Activated naive CD8-positive, alpha-beta T cell treated with anti-CD3 and anti-CD28 coated beads, Interleukin-2, amount 10 ng/mL, durations not matched to agents 7 days and 5 days (primary cell): ENCODE results near the gene ARAP3. TPM values are rescaled to one million over a fixed set of nuclear protein-coding genes. Genes with fewer than 3 reads are reported as not detected.

Experiments used
- ATAC-seq: fragments of 150-1000 bp; cut with Tn5 transposase; one replicate; pipeline ENCODE4 v1.10.0; 2021; ENCODE audit warnings: low read depth, moderate library complexity
- POLR2A ChIA-PET: fragments of 350-600 bp; sonication (Branson Sonifier 250); formaldehyde crosslinking; loops from one replicate; lab custom pipeline; 2021; ENCODE audit warnings: antibody characterized with exemption; lab: Charles Lee
- DNase-seq: peaks from one replicate; pipeline ENCODE4 v3.0.0; 2021
- H3K27ac Mint-ChIP-seq: one replicate; pipeline ENCODE4 v1.8.0; 2022; ENCODE audit warnings: mild to moderate bottlenecking, mixed read lengths
- H3K27me3 Mint-ChIP-seq: one replicate; pipeline ENCODE4 v1.8.0; 2022; ENCODE audit warnings: mild to moderate bottlenecking, moderate library complexity, mixed read lengths
- H3K36me3 Mint-ChIP-seq: one replicate; pipeline ENCODE4 v1.8.0; 2021; ENCODE audit warnings: mild to moderate bottlenecking, mixed read lengths
- H3K4me1 Mint-ChIP-seq: one replicate; pipeline ENCODE4 v1.8.0; 2021; ENCODE audit warnings: mixed read lengths
- H3K4me3 Mint-ChIP-seq: one replicate; pipeline ENCODE4 v1.8.0; 2022; ENCODE audit warnings: mild to moderate bottlenecking, moderate library complexity, mixed read lengths
- H3K9me3 Mint-ChIP-seq: one replicate; pipeline ENCODE4 v1.8.0; 2021; ENCODE audit warnings: mixed read lengths
- total RNA-seq, 2 experiments: library from RNA; stranded (reverse); gene quantifications; one replicate each; pipeline ENCODE4 v1.2.3, GENCODE V29; 2021

The ARAP3 gene
- total RNA-seq, 2 experiments from 2014 or later, result 17.0 to 17.9 TPM

DNA sequence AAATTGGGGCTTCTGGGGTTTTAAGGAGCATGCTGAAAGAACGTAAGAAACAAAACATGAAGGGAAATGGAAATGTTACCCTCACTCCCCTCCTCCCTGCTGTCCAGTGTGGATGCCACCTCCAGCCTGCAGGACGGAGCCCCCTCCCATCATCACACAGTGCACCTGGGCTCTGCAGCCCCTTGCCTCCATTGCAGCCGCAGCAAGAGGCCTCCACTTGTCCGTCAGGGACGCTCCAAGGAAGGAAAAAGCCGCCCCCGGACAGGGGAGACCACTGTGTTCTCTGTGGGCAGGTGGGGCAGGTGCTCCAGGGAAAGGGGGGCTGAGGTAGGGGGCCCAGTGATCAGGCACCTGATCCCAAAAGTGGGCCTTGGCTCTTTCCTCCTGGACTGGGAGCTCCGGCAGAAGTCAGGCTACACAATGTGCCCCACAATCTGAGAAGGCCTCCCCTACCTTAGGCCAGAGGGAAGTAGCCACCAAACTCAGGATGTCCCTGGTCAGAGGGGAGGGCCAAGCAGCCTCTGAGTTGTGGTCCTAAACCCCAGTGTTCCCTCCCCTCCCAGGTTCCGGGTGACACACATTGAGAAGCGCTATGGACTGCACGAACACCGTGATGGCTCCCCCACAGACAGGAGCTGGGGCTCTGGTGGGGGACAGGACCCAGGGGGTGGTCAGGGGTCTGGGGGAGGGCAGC is 42.5 kb downstream of the ARAP3 start:
- Mint-ChIP-seq H3K27ac (no peak overlapping the region), H3K27me3 (no peaks in the 10 kb centered on the region), H3K36me3 (peaks cover 7% of the 10 kb centered on the region), H3K4me3 (peak overlapping the region; percentile 13), H3K9me3 (no peaks in the 10 kb centered on the region), H3K4me1 (peaks cover 39% of the 10 kb centered on the region)
- ATAC-seq (no peak), DNase-seq (no peak)
- POLR2A ChIA-PET, result interaction anchor here (9.6 kb wide), 1 partner anchor 10 kb away, joined by 107 read pairs; the partner anchor contains the start of gene FCHSD1

DNA sequence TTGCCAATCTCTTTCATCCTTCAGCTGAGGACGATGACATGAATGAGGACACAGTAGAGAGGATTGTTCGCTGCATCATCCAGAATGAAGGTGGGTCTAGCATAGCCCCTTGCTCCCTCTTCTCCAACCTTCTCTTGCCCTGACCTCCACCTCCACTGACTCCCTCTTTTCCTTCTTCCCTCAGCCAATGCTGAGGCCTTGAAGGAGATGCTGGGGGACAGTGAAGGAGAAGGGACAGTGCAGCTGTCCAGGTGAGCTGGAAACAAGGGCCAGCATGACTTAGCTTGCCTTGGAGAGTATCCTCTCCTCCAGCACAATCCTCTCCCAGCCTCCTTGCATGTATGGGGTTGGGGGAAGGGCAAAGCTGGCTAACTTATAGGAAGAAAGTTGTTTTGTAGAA is 43.3 kb downstream of the ARAP3 start:
- H3K4me1 Mint-ChIP-seq, result peaks cover 44% of the 10 kb centered on the region
- ATAC-seq, result no peak

DNA sequence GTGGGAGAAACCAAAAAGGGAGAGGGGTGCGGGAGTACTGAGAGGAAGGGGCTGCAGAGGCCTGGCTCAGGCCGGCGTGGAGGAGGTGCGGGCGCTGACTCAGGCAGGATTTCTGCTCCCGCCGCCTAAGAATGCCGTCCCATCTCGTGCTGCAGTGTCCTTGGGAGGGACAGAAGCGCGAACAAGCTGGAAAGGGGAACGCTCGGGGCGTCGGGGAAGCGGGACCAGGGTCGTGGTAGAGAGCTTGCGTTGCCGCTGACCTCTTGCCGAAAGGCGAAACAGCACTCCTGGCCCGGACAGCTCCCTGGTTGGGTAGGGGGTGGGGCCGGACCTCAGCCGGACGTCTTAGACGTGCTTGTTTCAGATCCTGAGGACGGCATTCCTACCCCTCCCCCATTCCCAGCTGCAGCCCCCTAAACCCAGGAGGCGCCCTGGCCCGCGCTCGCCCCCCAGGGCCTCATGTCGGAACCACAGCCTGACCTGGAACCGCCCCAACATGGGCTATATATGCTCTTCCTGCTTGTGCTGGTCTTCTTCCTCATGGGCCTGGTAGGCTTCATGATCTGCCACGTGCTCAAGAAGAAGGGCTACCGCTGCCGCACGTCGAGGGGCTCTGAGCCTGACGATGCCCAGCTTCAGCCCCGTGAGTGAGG is 44.1 kb downstream of the ARAP3 start:
- POLR2A ChIA-PET, result interaction anchor here (1.0 to 9.6 kb wide), 13 partner anchors 10 to 472 kb away, joined by 3 to 107 read pairs (median 16); partner anchors contain the start of genes DELE1, DIAPH1, FCHSD1 and RNF14
- peak; percentile 57 for ATAC-seq
- H3K27ac Mint-ChIP-seq, result peak overlapping the region; percentile 93
- peaks cover 12% of the 10 kb centered on the region for H3K36me3 Mint-ChIP-seq
- peaks cover 46% of the 10 kb centered on the region for H3K4me1 Mint-ChIP-seq
- H3K4me3 Mint-ChIP-seq, result peak overlapping the region; percentile 94
- H3K9me3 Mint-ChIP-seq, result no peaks in the 10 kb centered on the region
- DNase-seq, result peak; percentile 78
- H3K27me3 Mint-ChIP-seq, result no peaks in the 10 kb centered on the region

More for the DNA sequence above, 43.3 kb downstream of the ARAP3 start:
- DNase-seq, result no peak
- Mint-ChIP-seq H3K27me3 (no peaks in the 10 kb centered on the region), H3K9me3 (no peaks in the 10 kb centered on the region), H3K4me3 (peak overlapping the region; percentile 94), H3K27ac (peak overlapping the region; percentile 93), H3K36me3 (peaks cover 10% of the 10 kb centered on the region)
- POLR2A ChIA-PET, result interaction anchor here (0.6 to 9.6 kb wide), 6 partner anchors 10 to 47 kb away, joined by 3 to 107 read pairs (median 35); partner anchors contain the start of genes DIAPH1 and FCHSD1

DNA sequence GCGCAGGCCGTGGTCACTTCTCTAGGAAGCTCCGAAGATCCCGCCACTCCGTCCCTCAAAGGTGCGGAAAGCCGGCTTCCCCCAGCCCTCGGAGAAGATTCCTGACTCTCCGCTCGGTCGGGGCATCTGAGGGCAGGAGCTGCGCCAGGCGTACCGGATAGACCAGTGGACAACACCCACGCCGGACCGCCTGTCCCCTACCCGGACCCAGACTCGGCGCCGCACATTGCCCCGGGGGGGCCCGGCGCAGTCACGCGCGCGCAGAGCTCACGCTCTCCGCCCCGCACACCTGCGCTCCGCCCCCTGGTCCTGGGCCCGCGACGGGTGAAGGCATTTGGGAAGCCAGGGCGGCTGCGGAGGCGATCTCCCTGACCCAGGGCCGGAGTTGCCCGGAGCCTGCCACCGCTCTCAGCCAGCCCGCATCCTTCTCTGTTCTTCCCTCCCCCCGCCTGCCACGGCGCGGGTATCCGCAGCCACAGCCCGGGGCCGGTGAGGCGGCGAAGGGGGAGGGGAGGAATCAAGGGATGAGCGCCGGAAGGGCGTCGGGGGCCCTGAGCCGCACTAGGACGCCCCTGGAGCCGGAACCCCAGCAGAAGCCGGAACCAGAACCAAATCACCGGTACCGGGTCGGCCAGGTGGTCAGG is 44.8 kb downstream of the ARAP3 start:
- Mint-ChIP-seq H3K4me3 (peak overlapping the region; percentile 94), H3K4me1 (peaks cover 50% of the 10 kb centered on the region)

DNA sequence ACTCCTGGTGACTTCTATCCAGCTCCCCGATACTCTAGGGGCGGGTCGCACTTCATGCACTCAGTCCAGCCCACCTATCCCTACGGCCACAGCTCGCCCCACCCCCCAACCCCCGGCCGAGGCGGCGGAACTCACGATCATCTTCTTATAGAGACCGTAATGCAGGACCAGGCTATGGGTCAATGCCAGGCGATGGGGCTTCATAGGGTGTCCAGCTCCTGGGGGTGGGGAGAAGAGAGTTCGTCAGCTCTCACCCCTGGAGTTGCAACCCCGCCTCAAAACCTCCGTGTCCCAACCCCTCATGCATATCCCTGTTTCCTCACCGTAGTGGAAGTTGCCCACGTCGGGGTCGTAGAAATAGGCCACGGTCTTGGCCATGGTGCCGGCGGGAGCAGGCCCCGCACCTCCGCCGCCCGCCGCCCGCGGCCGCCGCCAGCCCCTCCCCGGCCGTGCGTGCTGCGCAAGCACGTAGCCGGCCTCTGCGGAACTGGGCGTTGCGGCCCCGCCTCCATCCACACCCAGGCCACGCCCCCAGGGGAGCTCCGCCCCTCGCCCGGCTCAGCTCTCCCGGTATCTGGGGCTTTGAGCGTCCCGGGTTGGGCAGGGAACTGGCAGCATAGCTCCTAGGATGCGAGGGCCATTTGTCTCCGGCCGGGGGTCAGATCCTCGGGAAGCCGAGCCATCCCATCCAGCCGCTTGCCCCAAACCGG is 45.5 kb downstream of the ARAP3 start, which contains the start of the genes HDAC3 and RELL2:
Gene HDAC3 (minus strand): TSS at position 437 of the 710 bp plus-strand sequence. CDS start 59 bp downstream, at position 378.
Gene RELL2 (plus strand): TSS at position 585 of the 710 bp plus-strand sequence. CDS start 1,229 bp downstream, outside the sequence.
- ATAC-seq, result peak; percentile 69
- peak; percentile 99 for DNase-seq
- Mint-ChIP-seq H3K27ac (peak within 1 kb of the TSS; percentile 93), H3K4me1 (peaks cover 45% of the 10 kb centered on the region), H3K27me3 (no peaks in the 10 kb centered on the region), H3K9me3 (no peaks in the 10 kb centered on the region), H3K4me3 (peak within 1 kb of the TSS; percentile 94), H3K36me3 (peaks cover 12% of the 10 kb centered on the region)
- POLR2A ChIA-PET, result interaction anchor here (0.6 to 9.6 kb wide), 24 partner anchors 9 to 473 kb away, joined by 3 to 107 read pairs (median 5); partner anchors contain the start of genes DELE1, DIAPH1, FCHSD1 and RNF14

More for the DNA sequence above, 44.8 kb downstream of the ARAP3 start:
- Mint-ChIP-seq H3K27me3 (no peaks in the 10 kb centered on the region), H3K27ac (peak overlapping the region; percentile 93), H3K36me3 (peaks cover 12% of the 10 kb centered on the region), H3K9me3 (no peaks in the 10 kb centered on the region)
- DNase-seq (peak; percentile 82), ATAC-seq (peak; percentile 64)
- POLR2A ChIA-PET, result interaction anchor here (0.6 to 9.6 kb wide), 22 partner anchors 10 to 473 kb away, joined by 3 to 107 read pairs (median 6); partner anchors contain the start of genes DELE1, DIAPH1, FCHSD1 and RNF14

- no peak for DNase-seq
- POLR2A ChIA-PET, result interaction anchor here (1.1 to 9.6 kb wide), 13 partner anchors 10 to 333 kb away, joined by 3 to 107 read pairs (median 16); partner anchors contain the start of genes DIAPH1, FCHSD1, RNF14 and TAF7
- peaks cover 41% of the 10 kb centered on the region for H3K4me1 Mint-ChIP-seq
- no peak for ATAC-seq
- H3K36me3 Mint-ChIP-seq, result peaks cover 12% of the 10 kb centered on the region
- H3K9me3 Mint-ChIP-seq, result no peaks in the 10 kb centered on the region
- H3K4me3 Mint-ChIP-seq, result peak overlapping the region; percentile 94
- H3K27me3 Mint-ChIP-seq, result no peaks in the 10 kb centered on the region
- peak overlapping the region; percentile 81 for H3K27ac Mint-ChIP-seq
Observed at GRCh38 chr5:141636106-141636412, 46.0 kb downstream of the ARAP3 start.

DNA sequence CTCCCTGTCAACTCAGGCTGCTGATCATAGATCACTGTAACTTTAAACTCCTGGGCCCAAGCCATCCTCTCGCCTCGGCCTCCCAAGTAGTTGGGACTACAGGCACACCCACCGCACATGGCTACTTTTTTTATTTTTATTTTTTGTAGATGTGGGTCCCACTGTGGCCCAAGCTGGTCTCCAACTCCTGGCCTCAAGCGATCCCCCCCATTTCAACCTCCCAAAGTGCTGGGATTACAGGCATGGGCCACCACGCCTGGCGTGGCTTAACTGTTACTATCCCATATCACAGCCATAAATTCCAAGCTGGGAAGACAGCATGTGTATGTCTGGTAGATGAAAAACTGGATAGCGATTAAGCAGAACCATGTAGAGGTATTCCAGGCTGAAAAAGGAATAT is 46.4 kb downstream of the ARAP3 start:
- Mint-ChIP-seq H3K4me1 (peaks cover 39% of the 10 kb centered on the region), H3K27me3 (no peaks in the 10 kb centered on the region), H3K27ac (peak overlapping the region; percentile 81), H3K36me3 (peaks cover 12% of the 10 kb centered on the region), H3K4me3 (peak overlapping the region; percentile 94), H3K9me3 (no peaks in the 10 kb centered on the region)
- POLR2A ChIA-PET, result interaction anchor here (1.1 to 9.6 kb wide), 10 partner anchors 10 to 334 kb away, joined by 3 to 107 read pairs (median 18); partner anchors contain the start of genes DIAPH1, FCHSD1, RNF14 and TAF7
- DNase-seq (no peak), ATAC-seq (no peak)

- peaks cover 16% of the 10 kb centered on the region for H3K36me3 Mint-ChIP-seq
- H3K4me3 Mint-ChIP-seq, result peak overlapping the region; percentile 94
- ATAC-seq (no peak), DNase-seq (no peak)
- no peaks in the 10 kb centered on the region for H3K27me3 Mint-ChIP-seq
- no peak overlapping the region for H3K27ac Mint-ChIP-seq
- POLR2A ChIA-PET, result interaction anchor here (4.1 to 9.6 kb wide), 3 partner anchors 12 to 17 kb away, joined by 41 to 107 read pairs (median 80); partner anchors contain the start of genes DIAPH1 and FCHSD1
- no peaks in the 10 kb centered on the region for H3K9me3 Mint-ChIP-seq
- H3K4me1 Mint-ChIP-seq, result peaks cover 42% of the 10 kb centered on the region
Observed at GRCh38 chr5:141634720-141635119, 47.3 kb downstream of the ARAP3 start.

- peaks cover 41% of the 10 kb centered on the region for H3K4me1 Mint-ChIP-seq
- DNase-seq, result no peak
- no peaks in the 10 kb centered on the region for H3K9me3 Mint-ChIP-seq
- no peaks in the 10 kb centered on the region for H3K27me3 Mint-ChIP-seq
- H3K27ac Mint-ChIP-seq, result peak overlapping the region; percentile 46
- peaks cover 20% of the 10 kb centered on the region for H3K36me3 Mint-ChIP-seq
- POLR2A ChIA-PET, result interaction anchor here (0.6 to 5.5 kb wide), 3 partner anchors 9 to 393 kb away, joined by 3 to 80 read pairs (median 3); partner anchors contain the start of gene DIAPH1
- peak overlapping the region; percentile 8 for H3K4me3 Mint-ChIP-seq
- ATAC-seq, result no peak
Observed at GRCh38 chr5:141633871-141634561, 48.0 kb downstream of the ARAP3 start.

DNA sequence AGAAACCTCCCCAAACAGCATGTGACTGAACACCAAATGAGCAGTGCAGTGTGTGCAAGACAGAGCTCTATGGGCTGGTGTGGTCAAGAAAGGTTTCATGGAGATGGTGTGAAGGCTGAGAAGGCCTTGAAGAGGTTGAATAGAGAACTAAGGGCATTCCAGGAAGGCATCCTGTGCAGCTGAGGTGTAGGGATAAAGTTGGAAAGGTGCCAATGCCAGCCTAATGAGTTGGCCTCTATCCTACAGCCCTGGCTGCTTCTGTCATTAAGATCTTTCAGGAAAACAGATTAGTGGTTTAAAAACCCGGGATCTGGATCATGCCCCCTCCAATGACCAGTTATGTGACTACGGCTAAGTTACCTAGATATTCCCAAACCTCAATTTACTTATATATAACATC is 49.4 kb downstream of the ARAP3 start:
- H3K27me3 Mint-ChIP-seq, result no peaks in the 10 kb centered on the region
- H3K9me3 Mint-ChIP-seq, result no peaks in the 10 kb centered on the region
- no peak overlapping the region for H3K4me3 Mint-ChIP-seq
- ATAC-seq, result no peak
- H3K36me3 Mint-ChIP-seq, result peaks cover 31% of the 10 kb centered on the region
- H3K27ac Mint-ChIP-seq, result no peak overlapping the region
- DNase-seq, result no peak
- POLR2A ChIA-PET, result interaction anchor here (0.6 to 0.7 kb wide), 2 partner anchors 8 to 10 kb away, joined by 3 to 5 read pairs; no protein-coding TSS in a partner anchor
- H3K4me1 Mint-ChIP-seq, result peaks cover 37% of the 10 kb centered on the region

DNA sequence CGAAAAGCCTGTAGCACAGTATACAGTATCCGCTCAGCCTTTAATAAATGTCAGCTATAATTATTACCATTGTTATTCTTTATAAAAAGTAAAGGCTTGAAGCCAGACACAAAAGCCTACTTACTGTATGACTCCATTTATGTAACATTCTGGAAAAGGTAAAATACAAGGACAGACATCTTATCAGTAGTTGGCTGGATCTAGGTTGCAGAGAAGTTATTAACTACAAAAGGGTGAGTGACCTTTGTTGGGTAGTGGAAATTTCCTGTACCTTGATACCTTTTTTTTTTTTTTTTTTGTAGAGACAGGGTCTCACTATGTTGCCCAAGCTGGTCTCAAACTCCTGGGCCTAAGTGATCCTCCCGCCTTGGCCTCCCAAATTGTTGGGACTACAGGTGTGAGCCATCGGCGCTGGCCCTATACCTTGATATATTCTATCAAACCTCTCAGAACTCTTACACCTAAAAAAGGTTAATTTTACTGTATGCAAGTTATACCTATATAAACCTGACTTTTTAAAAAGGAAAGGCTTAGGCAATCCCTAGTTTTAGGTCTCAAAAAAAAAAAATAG is 51.4 kb downstream of the ARAP3 start:
- H3K9me3 Mint-ChIP-seq, result no peaks in the 10 kb centered on the region
- H3K27ac Mint-ChIP-seq, result no peak overlapping the region
- H3K36me3 Mint-ChIP-seq, result peaks cover 40% of the 10 kb centered on the region
- peaks cover 33% of the 10 kb centered on the region for H3K4me1 Mint-ChIP-seq
- POLR2A ChIA-PET, result no interaction called here
- ATAC-seq (no peak), DNase-seq (no peak)
- no peaks in the 10 kb centered on the region for H3K27me3 Mint-ChIP-seq
- no peak overlapping the region for H3K4me3 Mint-ChIP-seq
